ENCODE measurements around the gene CPM.
"Not testable (repeated sequence)": the region's sequence is repeated elsewhere in the genome, so short reads cannot be mapped to it uniquely, and the experiment has no call there.

CPM gene

DNA sequence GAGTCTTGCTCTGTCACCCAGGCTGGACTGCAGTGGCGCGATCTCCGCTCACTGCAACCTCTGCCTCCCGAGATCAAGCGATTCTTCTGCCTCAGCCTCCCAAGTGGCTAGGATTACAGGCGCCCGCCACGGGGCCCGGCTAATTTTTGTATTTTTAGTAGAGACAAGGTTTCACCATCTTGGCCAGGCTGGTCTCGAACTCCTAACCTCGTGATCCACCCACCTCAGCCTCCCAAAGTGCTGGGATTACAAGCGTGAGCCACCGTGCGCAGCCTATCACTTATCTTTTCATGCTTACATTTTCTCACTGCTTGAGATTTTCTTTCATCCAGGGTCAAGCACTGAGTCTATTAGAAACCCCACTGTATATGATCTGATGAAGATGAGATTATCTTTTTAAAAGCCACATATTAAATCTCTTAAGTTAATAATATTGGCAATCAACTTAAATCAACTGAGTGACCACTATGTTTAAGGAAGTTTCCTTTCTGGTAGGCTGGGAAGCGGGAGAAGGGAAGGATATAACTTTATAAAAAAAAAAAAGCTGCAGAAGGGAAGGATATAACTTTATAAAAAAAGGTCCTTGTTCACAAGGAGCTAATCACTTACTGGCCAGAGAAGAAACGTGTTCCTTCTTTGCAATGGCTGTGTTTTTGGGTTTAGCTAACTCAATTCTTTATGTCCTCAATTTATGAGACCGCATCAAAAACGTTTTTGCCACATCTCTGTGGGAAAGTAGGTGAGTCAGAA lies 126.3 kb downstream of the CPM start:
- DNase-seq (ENCODE audit: low read depth): no peak

DNA sequence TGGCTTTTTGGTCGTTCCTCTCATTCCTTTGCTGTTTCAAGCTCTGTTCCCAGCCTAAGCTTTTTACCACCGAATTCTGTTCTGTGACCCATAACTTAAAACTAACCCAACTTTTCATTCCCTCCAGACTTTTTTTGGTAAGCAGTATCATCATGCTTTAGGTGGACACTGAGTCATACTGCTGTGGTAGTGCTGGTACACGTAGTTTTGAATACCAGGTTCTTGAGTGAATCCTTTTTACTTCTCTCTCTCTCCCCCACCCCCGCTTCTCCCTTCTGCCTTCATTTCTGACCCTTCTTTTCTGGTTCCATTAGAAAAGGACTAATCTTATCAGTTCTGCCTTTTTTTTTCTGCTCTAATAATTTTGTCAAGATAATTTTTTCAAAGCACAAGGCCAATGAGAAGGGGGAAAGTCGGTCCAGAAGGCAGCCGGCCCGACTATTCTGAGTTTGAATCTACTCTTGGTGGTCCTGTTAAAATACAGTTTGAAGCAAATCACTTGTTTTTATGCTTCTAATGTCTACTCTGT lies 127.3 kb downstream of the CPM start:
- peak; percentile 28 for DNase-seq (ENCODE audit: low read depth)

DNA sequence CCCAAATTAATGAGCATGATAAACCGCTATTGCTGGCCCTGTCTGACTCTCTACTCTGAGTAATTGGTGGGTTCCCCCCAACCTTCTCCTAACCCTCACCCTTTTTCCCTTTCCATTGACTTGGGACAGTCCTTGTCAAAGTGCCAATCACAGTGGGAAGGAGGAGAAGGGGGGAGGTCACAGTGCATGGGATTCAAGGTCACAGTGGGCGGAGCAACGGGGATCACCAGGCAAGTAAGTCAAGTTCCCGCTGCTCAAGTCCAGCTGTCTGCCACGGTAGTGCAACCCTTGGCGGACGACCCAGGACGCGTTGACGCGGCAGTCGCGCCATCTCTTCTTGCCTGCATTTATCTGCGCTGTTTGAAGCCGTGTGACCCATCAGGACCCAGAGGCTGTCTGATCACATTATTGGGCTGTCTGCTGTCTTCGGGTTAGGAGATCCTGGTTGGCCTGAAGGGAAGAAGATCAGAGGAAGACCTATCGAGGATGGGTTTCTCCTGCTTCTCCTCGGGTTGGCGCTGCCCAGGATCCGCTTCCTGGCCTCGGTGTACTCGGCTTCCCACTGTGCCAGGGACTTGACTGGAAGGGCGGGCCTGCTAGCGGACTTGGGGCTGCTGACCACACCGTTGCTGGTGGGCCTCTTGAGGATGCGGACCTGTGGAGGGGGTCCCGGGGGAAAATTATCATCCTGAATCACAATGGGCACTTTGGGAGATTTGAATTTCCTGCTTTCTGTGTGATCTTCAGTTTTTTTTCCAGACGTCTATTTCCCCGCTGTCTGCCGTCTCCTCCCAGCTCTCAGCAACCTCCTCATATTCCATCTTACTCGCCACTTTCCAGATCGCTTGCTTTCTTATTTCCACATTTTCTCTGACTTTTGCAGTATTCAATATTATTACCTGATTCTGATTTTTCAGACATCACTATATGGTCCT lies 128.0 kb downstream of the CPM start:
- no peak for DNase-seq (ENCODE audit: low read depth)

DNA sequence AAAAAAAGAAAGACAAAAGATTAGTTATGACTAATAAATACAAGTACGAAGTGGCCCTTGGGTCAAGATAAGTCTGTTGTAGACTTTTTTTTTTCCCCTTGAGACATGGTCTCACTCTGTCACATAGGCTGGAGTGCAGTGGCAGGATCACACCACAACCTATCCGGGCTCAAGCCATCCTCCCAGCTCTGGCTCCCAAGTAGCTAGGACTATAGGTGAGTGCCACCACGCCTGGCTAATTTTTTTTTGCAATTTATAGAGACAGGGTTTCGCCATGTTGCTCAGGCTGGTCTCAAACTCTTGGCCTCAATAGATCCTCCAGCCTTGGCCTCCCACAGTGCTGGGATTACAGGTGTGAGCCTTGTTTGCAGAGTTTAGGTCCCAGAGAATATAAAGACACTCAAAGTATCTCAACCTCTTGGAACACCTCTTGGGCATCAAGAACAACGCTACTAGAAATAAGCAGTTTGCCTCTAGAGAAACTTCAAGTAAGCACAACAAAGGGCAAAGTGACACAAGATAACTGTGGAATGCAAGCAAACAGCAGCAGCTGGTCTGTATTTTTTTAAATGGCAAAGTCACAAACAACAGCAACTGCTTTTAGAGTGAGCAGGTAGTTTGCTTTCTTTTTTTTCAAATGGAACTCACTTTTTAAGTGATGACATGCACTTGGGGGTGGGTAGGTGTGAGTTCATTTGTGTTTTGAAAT lies 128.9 kb downstream of the CPM start:
- no peak for DNase-seq (ENCODE audit: low read depth)

DNA sequence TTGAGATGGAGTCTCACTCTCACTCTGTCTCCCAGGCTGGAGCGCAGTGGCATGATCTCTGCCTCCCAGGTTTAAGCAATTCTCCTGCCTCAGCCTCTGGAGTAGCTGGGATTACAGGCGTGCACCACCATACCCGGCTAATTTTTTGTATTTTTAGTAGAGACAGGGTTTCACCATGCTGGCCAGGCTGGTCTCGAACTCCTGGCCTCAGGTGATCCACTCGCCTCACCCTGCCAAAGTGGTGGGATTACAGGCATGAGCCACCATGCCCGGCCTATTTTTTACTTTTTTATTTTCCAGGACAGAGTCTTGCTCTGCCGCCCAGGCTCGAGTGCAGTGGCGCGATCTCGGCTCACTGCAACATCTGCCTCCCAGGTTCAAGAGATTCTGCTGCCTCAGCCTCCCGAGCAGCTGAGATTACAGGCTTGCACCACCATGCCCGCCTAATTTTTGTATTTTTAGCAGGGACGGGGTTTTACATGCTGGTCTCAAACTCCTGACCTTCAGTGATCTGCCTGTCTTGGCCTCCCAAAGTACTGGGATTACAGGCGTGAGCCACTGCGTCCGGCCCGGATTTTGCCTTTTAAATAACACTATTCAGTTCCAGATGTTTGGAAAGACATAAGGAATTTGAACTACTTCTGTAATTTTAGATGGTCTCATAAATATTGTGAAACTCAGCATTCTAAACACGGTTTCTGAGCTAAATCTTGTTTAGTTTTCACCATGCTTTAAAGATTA lies 129.9 kb downstream of the CPM start:
- peak; percentile 37 for DNase-seq (ENCODE audit: low read depth)

DNA sequence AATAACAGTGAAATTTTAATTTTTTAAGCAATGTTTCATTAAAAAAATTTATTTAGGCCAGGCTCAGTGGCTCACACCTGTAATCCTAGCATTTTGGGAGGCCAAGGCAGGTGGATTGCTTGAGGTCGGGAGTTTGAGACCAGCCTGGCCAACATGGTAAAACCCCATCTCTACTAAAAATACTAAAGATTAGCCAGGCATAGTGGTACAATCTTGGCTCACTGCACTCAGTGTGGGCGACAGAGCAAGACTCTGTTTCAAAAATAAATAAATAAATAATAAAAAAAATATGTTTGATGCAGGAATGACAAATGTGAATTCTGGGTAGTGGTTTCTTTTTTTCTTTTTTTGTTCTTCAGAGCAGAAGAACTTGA lies 130.6 kb downstream of the CPM start:
- not testable (repeated sequence) for DNase-seq (ENCODE audit: low read depth)

Measured in EH (cell line).